Mucosa of gallbladder (tissue), 1 donor: ENCODE data around the gene LUC7L3. TPM values are rescaled to one million over a fixed set of nuclear protein-coding genes. Genes with fewer than 3 reads are reported as not detected.
"Not testable (repeated sequence)": the region's sequence is repeated elsewhere in the genome, so short reads cannot be mapped to it uniquely, and the experiment has no call there.

Source experiments
- DNase-seq: peaks from one replicate; pipeline ENCODE4 v3.0.0-alpha.2; 2020; ENCODE audit warnings: low spot score
- total RNA-seq: library from RNA; stranded (reverse); gene quantifications from one replicate; pipeline ENCODE4 v1.2.1, GENCODE V29; 2021
- donor health status: DM: no; HTN: no; CAD: no.

The LUC7L3 gene, protein sequence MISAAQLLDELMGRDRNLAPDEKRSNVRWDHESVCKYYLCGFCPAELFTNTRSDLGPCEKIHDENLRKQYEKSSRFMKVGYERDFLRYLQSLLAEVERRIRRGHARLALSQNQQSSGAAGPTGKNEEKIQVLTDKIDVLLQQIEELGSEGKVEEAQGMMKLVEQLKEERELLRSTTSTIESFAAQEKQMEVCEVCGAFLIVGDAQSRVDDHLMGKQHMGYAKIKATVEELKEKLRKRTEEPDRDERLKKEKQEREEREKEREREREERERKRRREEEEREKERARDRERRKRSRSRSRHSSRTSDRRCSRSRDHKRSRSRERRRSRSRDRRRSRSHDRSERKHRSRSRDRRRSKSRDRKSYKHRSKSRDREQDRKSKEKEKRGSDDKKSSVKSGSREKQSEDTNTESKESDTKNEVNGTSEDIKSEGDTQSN
- 117 TPM for total RNA-seq

- DNase-seq = peak; percentile 93
Observed at GRCh38 chr17:50719144-50719923, at the start of gene LUC7L3. LUC7L3 (plus strand) TSS chr17:50719603; CDS start chr17:50719733, 130 bp downstream.

DNA sequence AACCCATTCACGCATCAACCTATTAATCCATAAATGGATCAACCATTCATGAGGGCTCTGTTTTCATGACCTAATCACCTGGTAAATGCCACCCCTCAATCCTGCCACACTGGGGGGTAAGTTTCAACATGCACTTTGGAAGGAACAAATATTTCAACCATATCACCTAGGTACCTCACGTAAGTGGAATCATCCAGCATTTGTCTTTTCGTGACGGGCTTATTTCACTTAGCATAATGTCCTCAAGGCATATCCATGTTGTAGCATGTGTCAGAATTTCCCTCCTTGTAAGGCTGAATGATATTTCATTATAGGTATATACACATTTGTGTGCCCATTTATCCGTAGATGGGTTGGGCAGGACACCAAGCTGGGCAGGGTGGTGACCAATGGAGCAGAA is 47.3 kb upstream of the LUC7L3 start:
- no peak for DNase-seq

DNA sequence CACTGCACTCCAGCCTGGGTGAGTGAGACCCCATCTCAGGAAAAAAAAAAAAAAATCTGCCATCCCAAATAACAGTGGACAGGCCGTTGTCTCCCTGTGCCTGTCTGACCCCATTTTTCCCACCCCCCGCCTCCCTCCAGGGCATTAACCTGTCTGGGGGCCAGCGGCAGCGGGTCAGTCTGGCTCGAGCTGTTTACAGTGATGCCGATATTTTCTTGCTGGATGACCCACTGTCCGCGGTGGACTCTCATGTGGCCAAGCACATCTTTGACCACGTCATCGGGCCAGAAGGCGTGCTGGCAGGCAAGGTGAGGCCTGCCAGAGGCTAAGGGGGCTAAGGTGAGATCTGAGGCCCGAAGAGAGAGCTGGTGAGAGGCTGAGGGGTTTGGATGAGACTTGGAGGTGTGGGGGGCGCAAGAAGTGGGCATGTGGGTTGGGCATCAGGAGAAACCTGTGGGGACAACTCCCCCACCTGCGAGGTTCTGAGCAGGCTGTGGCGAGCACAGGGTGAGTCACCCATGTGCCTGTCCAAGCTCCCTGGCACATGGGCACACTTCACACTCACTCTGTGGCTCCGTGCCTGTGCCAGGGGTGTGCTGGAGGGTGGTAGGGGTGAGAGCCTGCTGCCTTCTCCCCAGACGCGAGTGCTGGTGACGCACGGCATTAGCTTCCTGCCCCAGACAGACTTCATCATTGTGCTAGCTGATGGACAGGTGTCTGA is 46.4 kb upstream of the LUC7L3 start:
- no peak for DNase-seq

- DNase-seq = no peak
Observed at GRCh38 chr17:50675190-50675589, 44.2 kb upstream of the LUC7L3 start.

- DNase-seq = peak; percentile 54
Observed at GRCh38 chr17:50675627-50676026, 43.8 kb upstream of the LUC7L3 start.

DNA sequence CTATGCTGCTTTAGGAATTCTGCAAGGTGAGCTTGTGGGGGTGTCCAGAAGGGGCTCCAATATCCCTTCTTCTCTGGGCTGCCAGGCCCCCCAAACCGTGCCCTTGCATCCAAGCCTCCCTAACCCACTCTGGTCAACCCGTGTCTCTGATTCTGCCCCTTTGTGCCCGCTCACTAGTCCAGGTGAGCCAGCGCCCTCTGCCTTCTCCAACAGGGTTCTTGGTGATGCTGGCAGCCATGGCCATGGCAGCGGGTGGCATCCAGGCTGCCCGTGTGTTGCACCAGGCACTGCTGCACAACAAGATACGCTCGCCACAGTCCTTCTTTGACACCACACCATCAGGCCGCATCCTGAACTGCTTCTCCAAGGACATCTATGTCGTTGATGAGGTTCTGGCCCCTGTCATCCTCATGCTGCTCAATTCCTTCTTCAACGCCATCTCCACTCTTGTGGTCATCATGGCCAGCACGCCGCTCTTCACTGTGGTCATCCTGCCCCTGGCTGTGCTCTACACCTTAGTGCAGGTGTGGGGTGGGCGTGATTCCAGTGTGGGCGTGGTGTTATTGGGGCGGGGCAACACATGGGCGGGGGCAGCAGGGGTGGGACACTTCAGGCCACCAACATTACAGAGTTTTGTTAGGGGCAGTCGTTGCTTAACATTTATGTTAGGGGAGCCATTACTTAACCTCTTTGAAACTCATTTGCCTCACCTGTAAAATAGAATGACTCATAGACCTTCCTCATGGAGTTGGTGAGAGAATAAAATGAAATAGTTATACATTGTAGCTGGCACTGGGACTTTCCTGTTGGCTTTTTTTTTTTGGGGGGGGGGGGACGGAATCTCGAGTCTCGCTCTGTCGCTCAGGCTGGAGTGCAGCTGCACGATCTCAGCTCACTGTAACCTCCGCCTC is 43.1 kb upstream of the LUC7L3 start:
- DNase-seq = no peak

GRCh38 chr17:50677851-50678375 is 41.5 kb upstream of the LUC7L3 start:
- no peak for DNase-seq

DNA sequence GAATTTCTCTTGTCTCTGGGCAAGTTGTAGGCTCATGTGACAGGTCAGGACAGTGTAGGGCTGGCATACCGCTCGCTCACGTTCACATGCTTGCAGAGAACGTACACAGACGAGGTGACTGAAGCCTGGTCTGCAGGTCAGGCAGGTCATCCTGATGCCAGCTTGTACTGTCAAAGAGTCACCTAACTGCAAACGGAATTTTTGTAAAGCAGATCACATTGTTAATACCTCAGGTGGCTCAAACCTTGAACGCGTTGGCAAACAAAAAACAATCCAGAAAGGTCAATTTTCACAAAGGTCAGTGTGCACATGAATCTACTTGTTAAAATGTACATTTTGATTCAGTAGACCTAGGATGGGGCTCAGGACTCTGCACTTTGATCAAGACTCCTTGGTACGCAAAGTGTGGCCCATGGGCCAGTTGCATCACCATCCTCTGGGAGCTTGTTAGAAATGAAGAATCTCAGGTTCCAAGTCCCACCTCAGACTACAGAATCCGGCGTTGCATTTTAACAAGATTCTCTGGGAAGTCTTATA is 40.3 kb upstream of the LUC7L3 start:
- no peak for DNase-seq

GRCh38 chr17:50680126-50680525 is 39.3 kb upstream of the LUC7L3 start:
- DNase-seq = no peak

DNA sequence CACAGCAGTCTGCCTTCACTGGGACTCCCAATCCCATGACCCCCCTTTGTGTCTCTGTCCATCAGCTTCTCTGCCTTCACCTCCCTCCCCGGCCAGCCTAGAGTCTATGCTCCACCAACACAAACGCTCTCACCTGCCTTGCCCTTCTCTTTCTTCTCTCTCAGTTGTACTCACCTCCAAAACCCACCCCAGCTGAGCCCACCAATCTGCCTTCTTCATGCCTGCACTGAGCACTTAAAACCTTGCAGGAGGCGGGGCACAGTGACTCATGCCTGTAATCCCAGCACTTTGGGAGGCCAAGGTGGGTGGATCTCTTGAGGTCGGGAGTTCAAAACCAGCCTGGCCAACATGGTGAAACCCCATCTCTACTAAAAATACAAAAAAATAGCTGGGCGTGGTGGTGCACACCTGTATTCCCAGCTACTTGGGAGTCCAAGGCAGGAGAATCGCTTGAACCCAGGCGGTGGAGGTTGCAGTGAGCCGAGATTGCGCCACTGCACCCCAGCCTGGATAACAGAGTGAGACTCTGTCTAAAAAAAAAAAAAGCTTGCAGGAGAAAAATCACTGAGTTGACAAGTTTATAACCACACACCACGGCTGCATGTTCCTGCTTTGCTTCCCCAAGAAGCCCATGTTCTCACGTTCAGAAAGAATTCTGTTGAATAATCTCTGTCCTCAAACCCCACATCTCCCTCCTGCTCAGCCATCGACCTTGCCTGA is 38.7 kb upstream of the LUC7L3 start:
- not testable (repeated sequence) for DNase-seq

DNA sequence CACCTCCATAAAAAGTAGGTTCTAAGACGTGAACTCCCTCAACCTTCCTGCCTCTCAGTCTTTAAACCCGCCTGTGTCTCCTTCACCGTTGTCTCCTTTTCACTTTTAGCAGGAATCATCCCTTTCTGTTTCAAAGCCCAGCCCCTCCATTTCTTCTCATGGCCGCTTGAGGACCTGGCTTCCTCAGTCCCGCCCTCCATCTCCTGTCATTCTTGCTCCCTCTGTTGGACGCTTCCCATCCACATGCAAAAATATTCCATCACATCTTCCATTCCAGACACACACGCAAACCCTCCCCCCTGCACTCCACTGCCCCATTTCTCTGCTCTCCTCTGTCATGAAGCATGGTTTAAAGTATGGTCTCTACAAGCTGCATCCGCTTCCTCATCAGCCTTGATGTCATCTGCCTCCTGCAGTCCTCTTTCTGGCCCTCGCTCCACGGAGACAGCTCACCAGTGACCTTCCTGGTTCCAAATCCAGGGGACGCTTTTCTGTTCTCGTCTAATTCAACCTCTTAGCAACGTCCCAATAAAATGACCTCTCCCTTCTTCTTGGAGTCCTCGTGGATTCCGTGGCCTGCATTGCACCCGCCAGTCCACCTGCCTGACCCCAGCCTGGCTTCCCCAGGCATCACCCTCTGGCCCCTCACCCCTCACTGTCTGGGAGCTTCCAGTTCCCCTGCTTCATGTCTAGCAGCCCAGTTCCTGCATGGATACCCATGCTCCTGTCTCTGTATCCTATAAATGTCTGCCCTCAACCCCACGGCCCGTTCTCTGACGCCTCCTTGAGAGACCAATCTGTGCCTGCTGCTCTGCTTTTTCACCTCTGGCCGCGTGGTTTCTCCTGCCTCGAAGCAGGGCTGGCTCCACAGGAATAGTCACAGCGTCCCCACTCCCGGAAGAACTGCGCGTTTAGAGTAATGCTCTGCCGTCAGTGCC is 37.9 kb upstream of the LUC7L3 start:
- DNase-seq = peak; percentile 61

DNA sequence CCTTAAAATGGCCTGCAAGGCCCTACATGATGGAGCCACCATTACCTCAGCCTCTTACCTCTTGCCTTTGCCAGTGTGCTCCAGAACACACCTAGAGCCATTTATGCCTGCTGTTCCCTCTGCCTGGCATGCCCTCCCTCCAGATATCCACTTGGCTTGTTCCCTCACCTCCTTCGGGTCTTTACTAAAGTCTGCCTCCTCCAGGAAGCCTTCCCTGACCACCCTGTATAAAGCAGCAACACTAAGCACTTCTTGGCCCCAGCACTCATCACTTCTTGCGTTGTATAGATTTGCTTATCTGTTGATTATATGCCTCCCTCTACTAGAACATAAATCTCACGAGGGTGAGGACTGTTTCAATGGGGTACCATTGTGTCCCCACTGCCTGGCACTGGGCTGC is 37.0 kb upstream of the LUC7L3 start:
- no peak for DNase-seq

- no peak for DNase-seq
Observed at GRCh38 chr17:50682938-50683337, 36.5 kb upstream of the LUC7L3 start.

- no peak for DNase-seq
Observed at GRCh38 chr17:50683434-50684287, 35.7 kb upstream of the LUC7L3 start.

DNA sequence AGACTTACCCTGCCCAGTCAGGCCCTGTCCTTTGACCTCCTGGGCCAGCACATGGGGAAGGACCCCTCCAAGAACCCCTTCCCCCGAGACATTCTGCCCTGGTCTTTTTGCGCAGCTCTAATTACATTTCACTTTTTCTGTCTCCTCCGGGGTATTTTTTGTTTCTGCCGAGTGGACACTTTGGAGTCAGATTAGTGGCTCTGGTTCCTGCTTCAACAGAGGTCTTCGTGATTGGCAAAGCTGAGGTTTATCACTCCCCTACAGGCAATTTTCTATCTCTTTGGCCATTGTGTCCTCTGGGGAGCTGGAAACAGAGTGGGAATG is 35.2 kb upstream of the LUC7L3 start:
- DNase-seq = no peak

DNA sequence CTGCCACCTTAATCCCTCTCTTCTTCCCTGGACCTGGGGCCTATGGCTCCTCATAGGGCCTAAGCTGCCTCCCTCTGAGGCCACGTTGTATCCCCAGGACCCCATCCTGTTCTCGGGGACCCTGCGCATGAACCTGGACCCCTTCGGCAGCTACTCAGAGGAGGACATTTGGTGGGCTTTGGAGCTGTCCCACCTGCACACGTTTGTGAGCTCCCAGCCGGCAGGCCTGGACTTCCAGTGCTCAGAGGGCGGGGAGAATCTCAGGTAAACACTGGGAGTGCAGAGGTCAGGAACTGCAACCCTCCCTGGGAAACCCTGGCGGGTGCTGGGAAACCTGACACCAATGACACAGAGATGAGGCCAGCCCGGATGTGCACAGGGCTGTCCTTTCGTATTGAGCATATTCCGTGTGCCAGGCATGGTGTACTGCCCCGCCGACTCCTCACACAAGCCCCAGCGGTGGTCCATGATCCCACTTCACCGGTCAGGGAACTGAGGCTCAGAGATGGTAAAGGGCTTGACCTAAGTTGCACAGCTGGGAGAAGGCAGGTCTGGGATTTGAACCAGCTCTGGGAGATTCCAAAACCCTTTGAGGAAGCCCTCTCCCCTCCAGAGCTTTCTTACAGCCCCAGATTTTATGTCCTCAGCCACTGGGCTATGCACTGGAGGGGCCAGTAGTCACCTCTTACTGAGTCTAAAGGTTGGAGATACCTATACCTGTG is 34.6 kb upstream of the LUC7L3 start:
- DNase-seq = peak; percentile 64

DNA sequence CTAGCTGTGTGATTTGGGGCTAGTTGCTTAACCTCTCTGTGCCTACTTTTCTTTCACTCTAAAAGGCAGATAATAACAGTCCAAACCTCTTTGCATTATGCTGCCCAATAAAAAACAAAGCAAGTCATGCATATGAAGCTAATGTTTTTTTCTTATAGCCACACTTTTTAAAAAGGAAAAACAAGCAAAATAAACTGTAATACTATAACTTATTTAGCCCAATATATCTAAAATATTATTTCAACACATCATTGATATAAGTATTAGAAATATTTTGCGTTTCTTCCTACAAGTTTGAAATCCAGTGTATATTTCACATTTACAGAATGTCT is 34.1 kb upstream of the LUC7L3 start:
- no peak for DNase-seq
